GM18951 (cell line): Measurements from ENCODE around the gene SATB2.

ENCODE experiments used
- POLR2A ChIP-seq: IDR thresholded peaks from 4 replicates; pipeline ENCODE4 v1.6.1; 2011; ENCODE audit warnings: mild to moderate bottlenecking; ENCODE audit not compliant: insufficient read length, insufficient read depth; ENCODE audit errors: extremely low read depth
- in situ Hi-C: fragments of 300-500 bp; cut with MboI; formaldehyde crosslinking; loops from one replicate; pipeline ENCODE4 v1.12.0; 2022; ENCODE audit warnings: low sequenced_read_pairs, mixed read lengths, inconsistent platforms; ENCODE audit not compliant: unreplicated experiment

Gene SATB2

DNA sequence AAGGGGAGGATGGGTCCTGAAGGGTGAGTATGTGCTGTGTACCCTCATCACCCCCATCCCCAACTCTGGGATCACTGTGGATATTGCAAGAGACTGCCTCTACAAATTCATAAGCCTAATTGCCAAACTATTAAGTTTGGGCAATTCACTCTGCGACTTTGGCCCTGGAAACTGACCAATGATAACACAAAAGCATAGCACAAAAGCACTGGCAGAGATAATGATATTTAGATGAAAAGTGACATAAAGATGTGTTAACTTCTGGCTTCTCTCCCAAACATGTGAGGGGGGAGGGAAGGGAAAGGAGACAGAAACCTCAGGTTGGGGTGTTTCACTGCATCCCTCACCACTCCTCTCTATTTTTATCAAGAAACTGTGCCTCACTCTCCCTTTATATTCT, 150.3 kb downstream of the SATB2 start:
- in situ Hi-C loops = no loop called here
- no peak for TF ChIP-seq POLR2A

DNA sequence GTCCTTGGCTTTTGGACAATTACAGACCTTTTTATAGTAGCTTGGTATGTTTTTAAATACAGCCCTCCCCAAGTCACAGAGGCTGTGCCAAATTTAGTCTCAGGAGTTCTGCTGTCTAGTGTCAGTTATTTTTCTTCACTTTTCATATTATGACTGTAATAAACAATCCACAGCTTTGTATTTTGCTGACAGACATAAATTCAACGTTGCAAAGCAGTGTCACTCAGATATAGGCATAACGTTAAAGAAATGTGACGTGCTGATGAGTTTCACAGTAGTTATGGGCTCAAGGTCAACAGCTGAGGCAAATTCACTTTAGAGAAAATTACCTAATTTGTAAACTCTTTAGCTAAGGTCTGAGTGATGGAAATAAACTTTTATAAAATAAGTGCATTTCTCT, 151.6 kb downstream of the SATB2 start:
- in situ Hi-C loops = no loop called here
- TF ChIP-seq POLR2A = no peak

DNA sequence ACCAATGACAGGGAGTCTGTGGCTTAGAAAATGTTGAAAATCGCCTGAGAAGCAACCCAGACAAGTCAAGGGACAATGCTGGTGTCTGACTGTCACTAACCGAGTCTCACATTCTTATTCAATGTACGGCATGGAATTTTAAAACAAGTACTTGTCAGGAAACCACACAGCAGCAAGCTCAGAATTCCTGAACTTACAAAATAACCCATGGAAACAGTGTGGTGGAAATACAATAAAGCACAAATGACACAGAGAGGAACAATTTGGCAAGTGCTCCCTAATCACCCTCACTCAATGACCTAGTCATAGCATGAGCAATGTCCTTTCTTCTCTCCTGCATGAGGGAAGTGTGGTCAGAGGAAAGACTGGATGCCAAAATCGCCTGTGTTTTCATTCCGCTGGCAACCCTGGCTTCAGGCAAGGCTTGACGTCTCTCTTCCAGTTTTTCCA, 154.0 kb downstream of the SATB2 start:
- TF ChIP-seq POLR2A = no peak

DNA sequence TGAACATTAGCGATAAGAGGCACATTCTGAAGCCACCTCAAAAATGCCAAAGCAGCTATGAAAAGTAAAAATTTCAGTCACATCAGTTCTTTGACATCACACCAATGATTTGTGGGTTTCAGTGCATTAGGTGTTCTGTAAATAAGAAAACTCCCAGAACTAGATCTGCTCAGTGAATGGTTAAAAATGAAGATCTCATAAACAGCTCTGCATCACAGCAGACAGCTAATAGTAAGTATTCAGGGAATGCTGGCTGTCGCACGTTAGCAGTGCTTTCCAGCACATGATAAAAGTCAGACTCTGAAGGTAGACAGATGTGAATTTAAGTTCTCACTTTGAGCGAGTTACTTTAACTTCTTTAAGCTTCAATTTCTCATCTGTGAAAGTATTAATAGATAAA, 154.9 kb downstream of the SATB2 start:
- TF ChIP-seq POLR2A = no peak
- in situ Hi-C loops = no loop called here

More for the DNA sequence above, 154.0 kb downstream of the SATB2 start:
- in situ Hi-C loops = no loop called here

DNA sequence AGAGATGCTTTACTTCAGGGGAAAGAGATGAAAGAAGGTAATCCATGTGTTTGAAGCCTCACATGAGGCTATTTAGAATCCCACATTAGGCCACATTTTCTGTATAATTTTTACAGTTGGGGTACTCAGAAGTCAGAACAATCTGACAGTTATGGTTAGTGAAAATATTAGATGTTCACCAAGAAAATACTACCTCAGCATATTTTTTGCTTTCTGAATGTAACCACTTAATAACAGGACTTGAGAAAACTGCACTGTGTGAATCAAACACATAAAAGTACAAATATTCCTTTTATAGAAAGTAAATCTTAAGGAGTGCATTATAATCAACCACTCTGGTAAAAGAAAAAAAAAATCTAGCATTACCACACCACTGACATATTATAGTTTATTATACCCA, 169.3 kb downstream of the SATB2 start:
- in situ Hi-C loops = no loop called here
- no peak for TF ChIP-seq POLR2A

DNA sequence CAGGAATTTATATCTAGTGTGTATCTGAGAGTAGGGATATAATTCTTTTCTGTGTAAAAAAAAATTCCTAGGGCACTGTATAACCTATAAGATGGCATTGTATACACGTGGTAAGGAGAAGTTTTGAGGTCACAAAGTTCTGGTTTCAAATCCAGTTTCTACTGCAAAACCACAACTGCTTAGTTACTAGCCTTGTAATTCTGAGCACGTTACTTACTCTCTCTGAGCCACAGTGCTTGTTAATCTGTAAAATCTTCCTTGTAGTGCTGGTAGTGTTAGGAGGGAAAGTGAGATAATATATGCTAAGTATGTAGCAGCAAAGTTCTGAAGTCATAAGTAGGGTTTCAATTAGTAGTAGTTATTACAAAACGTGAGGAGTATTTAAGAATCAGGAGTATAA, 175.4 kb downstream of the SATB2 start:
- in situ Hi-C loops = no loop called here
- no peak for TF ChIP-seq POLR2A

DNA sequence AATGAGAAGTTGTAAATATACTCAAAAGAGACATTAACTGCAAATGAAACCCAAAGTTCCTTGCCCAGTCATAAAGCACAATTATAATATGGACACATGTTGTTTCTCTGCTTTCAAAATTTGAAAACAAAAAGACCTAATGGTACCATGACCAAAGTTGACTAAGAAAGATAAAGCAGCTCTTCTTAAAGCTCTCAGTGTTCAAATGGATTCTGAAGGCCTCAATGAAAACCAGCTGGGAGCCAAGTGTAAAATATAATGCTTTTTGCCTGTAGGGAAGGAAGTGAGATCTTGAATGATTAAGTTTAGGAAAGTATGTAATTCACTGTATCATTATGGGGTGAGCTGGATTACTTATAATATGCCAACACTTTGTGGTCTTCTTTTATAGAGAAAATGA, 178.6 kb downstream of the SATB2 start:
- in situ Hi-C loops = no loop called here
- no peak for TF ChIP-seq POLR2A

DNA sequence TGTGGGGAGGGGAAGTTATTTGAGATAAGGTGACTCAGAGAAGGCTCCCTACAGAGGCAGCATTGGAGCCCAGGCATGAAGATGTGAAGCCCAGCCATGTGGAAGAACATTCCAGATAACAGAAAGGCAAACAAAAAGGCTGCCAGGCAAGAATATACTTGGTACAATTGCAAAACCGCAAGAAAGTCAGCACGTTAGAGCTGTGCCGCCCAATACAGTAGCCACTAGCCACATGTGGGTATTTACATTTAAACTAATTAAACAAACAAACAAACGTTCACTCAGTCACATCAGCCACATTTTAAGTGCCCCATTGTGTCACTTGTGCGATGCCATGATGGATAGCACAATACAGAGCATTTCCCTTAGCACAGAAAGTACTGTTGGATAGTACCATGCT, 179.6 kb downstream of the SATB2 start:
- in situ Hi-C loops = no loop called here
- no peak for TF ChIP-seq POLR2A

DNA sequence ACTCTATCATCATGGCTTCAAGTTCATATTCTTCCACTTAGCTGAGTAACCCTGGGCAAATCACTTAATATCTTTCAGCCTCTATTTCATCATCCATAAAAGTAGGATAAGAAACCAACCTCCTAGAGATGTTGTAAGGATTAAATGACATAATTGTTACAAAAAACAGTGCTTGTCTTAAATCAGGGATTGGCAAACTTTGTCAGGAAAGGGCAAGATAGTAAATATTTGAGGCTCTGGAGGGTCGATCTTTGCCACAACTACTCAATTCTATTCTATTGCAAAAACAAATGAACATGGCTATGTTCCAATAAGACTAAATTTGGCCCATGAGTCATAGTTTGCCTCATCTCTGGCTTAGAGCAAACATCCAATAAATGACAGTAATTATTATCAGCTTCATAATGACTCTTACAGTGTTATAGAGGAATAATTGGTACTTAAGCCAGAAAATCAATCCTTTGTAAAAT, 184.7 kb downstream of the SATB2 start:
- in situ Hi-C loops = no loop called here

DNA sequence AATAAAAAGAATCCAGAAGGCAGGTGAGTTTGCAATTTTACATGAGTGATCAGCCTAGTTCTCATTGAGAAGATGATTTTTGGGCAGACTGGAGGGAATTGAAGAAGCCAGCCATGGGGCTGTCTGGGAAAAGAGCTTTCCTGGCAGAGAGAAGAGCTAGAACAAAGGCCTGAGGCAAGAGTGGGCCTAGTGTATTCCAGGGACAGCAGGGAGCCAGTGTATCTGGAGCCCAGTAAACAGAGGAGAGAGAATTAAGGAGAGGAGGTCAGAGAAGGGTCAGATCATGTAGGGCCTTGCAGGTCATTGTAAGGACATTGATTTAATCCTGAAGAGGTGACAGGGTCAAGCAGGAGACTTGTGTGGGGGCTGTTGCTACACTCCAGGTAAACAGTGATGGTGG, 195.8 kb downstream of the SATB2 start:
- no peak for TF ChIP-seq POLR2A
- in situ Hi-C loops = no loop called here

More for the DNA sequence above, 184.7 kb downstream of the SATB2 start:
- no peak for TF ChIP-seq POLR2A

DNA sequence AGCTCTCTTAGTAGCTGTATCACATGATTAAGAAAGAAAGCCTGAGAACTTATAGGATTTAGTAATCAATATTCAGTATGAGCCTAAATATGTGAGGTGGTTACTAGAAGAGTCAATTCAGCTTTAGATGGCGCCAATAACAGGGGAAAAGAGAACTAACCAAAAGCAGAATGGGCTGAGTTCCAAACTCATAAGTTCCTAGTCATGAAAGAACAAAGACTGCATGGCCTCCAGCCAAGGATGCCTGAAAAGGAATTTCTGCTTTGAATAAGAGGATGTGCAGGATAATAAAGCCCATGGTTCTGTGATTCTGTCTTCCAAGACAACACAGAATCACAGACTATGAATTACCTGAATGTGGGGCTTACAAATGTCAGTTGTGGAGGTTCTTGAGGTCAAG, 196.5 kb downstream of the SATB2 start:
- no peak for TF ChIP-seq POLR2A
- in situ Hi-C loops = no loop called here

DNA sequence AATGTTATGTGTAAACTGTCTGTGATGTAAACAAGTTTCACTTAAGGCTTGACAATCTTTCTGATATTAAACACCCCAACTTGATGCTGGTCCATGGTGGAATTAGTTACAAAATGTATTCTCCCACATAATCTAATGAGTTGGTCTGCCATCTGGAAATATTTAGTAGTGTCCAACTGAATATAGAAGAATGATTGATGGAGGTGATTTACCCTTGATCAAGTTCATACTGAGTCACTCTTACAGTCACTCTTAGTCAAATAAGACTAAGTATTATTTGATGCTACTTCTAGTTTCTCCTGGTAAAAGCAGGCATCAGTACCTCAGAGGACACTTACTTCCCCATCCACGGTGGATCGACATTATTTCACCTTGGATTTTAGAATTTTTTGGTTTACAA, 198.1 kb downstream of the SATB2 start:
- TF ChIP-seq POLR2A = no peak
- in situ Hi-C loops = no loop called here

DNA sequence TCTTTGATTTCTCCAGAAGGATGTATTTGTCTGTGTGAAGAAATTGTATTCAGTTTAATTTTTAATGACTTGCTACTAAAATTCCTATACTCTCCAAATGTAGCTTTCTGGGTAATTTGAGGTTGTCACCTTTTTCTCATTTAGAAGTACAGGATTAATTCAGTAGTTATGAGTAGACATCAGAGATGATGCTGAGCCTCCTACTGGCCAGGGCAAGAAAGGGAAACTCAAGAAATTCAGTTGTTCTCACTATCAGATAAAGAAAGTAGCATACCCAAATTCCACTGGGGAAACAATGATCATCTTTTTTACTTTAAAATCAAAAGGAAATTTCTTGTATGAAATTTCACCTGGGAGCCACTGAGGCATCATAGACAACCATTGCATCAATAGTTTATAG, 199.4 kb downstream of the SATB2 start:
- in situ Hi-C loops = no loop called here
- no peak for TF ChIP-seq POLR2A

DNA sequence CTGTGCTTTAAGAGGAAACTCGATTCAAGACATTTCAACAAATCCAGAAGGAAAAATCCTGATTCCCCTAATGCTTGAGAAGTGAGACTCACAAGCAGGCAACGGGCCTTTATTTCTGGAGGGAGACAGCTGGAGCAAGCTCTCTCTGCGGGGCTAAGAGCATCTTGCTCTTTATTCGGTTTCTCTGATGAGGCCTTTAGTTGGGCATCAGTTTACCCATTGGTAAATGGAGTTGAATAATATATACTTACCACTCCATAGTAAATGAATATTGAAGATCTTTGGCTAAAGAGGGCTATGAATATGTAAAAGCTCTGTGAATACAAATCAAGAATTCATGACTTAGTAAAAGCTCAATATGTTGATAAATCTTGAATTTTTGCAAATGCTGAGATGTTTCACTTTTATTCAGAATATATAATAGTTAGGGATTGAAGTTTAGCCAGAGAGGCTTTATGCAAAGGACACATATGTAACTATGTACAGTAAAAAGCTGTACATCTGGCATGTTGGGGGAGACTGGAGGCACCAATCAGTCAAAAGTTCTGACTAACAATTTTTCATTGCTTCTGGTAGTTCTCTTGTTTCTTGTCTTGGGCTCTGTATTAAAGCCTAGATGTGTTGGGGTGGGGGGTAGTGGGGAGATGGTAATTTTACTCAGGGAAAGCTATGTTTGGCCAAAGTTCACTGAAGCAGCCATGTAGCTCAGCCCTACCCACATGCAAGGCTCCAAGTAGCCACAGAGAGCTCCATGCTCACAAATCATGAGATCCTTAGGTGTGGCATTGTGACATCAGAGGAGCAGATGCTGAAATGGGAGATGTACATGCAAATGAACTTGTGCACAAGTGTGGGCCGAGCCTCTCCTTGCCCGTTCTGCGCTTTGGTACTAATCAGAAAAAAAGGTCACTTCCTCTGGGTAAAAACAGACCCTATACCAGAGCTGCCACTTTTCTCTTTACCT, 200.2 kb downstream of the SATB2 start:
- in situ Hi-C loops = no loop called here

More for the DNA sequence above, 200.2 kb downstream of the SATB2 start:
- TF ChIP-seq POLR2A = no peak
